Osteoblast (primary cell): ENCODE measurements around the gene EMC8. TPM values are rescaled to one million over a fixed set of nuclear protein-coding genes. Genes with fewer than 3 reads are reported as not detected.

Experiments
- DNase-seq: peaks from one replicate; pipeline ENCODE4 v3.0.0; 2011; ENCODE audit warnings: low spot score, mixed read lengths; ENCODE audit not compliant: insufficient read length; ENCODE audit errors: missing footprints
- H2AFZ ChIP-seq: 2 replicates; pipeline ENCODE4 v1.6.0; 2011; ENCODE audit warnings: mild to moderate bottlenecking, low read length
- H3K27ac ChIP-seq: 2 replicates; pipeline ENCODE4 v1.5.1; 2011; ENCODE audit warnings: mild to moderate bottlenecking, low read depth, low read length, moderate library complexity
- H3K27me3 ChIP-seq: 2 replicates; pipeline ENCODE4 v1.6.0; 2012; ENCODE audit warnings: mild to moderate bottlenecking, control low read depth, inconsistent platforms, low read length, moderate library complexity; ENCODE audit not compliant: insufficient read depth
- H3K36me3 ChIP-seq: 2 replicates; pipeline ENCODE4 v1.5.1; 2011; ENCODE audit warnings: mild to moderate bottlenecking, low read length, control low read depth, moderate library complexity; ENCODE audit not compliant: insufficient read depth
- H3K4me1 ChIP-seq: 2 replicates; pipeline ENCODE4 v1.5.1; 2011; ENCODE audit warnings: mild to moderate bottlenecking, low read length, control low read depth, moderate library complexity; ENCODE audit not compliant: insufficient read depth
- H3K4me2 ChIP-seq: 2 replicates; pipeline ENCODE4 v1.6.0; 2011; ENCODE audit warnings: mild to moderate bottlenecking, low read length; ENCODE audit not compliant: insufficient read depth
- H3K4me3 ChIP-seq: fragments of 200-600 bp; sonication (generic); 3 replicates; pipeline ENCODE4 v1.5.1; 2012; ENCODE audit warnings: mild to moderate bottlenecking, low read length, inconsistent platforms; ENCODE audit not compliant: insufficient read depth
- H3K79me2 ChIP-seq: 2 replicates; pipeline ENCODE4 v1.6.0; 2012; ENCODE audit warnings: mild to moderate bottlenecking, low read length, control low read depth, inconsistent platforms; ENCODE audit not compliant: insufficient read depth
- H3K9me3 ChIP-seq: 2 replicates; pipeline ENCODE4 v1.5.1; 2011; ENCODE audit warnings: low read depth, low read length, control low read depth
- H4K20me1 ChIP-seq: 2 replicates; pipeline ENCODE4 v1.6.0; 2012; ENCODE audit warnings: mild to moderate bottlenecking, low read length, control low read depth; ENCODE audit not compliant: insufficient read depth
- total RNA-seq: library from RNA; depleted of rRNA; stranded (reverse); fragments of >200 nt; gene quantifications from 2 replicates; pipeline ENCODE4 v1.2.3, GENCODE V29; 2012
- TF ChIP-seq, protein P1 (sequence below): IDR thresholded peaks from 2 replicates; pipeline ENCODE4 v1.5.1; 2011; ENCODE audit warnings: mild to moderate bottlenecking, low read depth, low read length, moderate library complexity; ENCODE audit errors: extremely low read depth

The EMC8 gene
- total RNA-seq, 1 donor, result 28.6 TPM

DNA sequence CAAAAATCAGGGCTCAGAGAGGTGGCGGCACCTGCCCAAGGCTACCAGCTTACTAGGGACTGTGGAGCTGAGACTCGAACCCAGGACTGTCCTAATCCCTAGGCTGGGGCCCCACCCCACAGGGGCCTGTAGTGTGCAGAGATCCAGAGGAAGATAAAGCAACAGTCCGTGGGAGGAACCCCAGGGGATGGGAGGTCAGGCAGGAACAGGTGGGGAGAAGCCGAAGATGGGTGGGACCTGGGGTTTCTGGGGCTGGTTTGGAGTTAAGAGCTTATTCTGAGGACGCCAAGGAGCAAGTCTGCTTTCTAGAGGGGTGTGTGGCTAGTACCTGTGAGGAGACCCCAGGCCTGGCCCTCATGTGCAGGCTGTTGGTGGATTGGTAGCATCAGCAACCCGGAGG is 63.4 kb downstream of the EMC8 start:
- Histone ChIP-seq H3K4me2 (no peak overlapping the region), H3K4me3 (no peak overlapping the region), H3K9me3 (no peaks in the 10 kb centered on the region), H3K36me3 (no peaks in the 10 kb centered on the region), H3K27ac (no peak overlapping the region), H3K79me2 (no peaks in the 10 kb centered on the region), H3K4me1 (no peaks in the 10 kb centered on the region), H3K27me3 (no peaks in the 10 kb centered on the region), H2AFZ (no peak overlapping the region), H4K20me1 (no peaks in the 10 kb centered on the region)
- TF ChIP-seq, protein P1, sequence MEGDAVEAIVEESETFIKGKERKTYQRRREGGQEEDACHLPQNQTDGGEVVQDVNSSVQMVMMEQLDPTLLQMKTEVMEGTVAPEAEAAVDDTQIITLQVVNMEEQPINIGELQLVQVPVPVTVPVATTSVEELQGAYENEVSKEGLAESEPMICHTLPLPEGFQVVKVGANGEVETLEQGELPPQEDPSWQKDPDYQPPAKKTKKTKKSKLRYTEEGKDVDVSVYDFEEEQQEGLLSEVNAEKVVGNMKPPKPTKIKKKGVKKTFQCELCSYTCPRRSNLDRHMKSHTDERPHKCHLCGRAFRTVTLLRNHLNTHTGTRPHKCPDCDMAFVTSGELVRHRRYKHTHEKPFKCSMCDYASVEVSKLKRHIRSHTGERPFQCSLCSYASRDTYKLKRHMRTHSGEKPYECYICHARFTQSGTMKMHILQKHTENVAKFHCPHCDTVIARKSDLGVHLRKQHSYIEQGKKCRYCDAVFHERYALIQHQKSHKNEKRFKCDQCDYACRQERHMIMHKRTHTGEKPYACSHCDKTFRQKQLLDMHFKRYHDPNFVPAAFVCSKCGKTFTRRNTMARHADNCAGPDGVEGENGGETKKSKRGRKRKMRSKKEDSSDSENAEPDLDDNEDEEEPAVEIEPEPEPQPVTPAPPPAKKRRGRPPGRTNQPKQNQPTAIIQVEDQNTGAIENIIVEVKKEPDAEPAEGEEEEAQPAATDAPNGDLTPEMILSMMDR, result no peak
- peak; percentile 61 for DNase-seq

GRCh38 chr16:85735225-85735635 is 64.1 kb downstream of the EMC8 start:
- Histone ChIP-seq H3K4me1 (no peaks in the 10 kb centered on the region), H3K27me3 (no peaks in the 10 kb centered on the region), H3K79me2 (no peaks in the 10 kb centered on the region), H3K4me3 (no peak overlapping the region), H3K27ac (no peak overlapping the region), H2AFZ (no peak overlapping the region), H3K9me3 (no peaks in the 10 kb centered on the region), H3K36me3 (no peaks in the 10 kb centered on the region), H4K20me1 (no peaks in the 10 kb centered on the region), H3K4me2 (no peak overlapping the region)
- peak; percentile 48 for DNase-seq
- TF ChIP-seq, protein P1, result no peak

DNA sequence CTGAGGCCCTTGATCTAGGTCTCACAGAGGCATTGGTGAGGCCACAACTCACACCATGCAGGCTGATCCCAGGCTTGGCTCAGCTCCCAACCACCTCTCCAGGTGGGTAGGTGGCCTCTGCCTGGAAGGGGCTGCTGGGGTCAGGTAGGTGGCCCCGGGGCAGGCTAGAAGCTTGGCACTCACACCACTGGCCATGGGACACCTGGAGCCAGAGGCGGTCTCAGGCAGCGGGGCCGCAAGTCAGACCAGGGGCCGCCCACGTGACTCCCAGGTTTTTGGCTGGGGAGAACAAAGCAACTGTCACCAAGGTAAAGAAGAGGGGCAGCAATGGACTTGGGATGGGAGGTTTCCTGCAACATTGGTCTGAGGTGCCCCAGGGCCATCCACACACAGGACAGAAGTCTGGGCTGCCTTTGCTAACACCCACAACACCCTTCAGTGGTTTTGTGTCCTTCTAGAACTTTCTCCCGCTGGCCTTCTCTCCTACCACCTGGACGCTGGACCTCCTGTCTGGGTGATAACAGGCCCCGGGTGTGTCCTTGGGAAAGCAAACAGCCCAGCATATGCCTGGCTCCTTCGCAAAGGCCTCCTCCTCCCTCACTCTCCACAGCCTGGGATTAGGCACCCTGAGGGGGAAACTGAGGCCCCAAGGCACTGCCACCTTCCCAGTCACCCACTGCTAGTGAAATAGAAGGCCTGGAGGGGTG is 64.9 kb downstream of the EMC8 start:
- Histone ChIP-seq H3K4me2 (no peak overlapping the region), H4K20me1 (no peaks in the 10 kb centered on the region), H3K4me3 (no peak overlapping the region), H3K27me3 (no peaks in the 10 kb centered on the region), H3K27ac (no peak overlapping the region), H3K9me3 (no peaks in the 10 kb centered on the region), H3K4me1 (no peaks in the 10 kb centered on the region), H2AFZ (no peak overlapping the region), H3K79me2 (no peaks in the 10 kb centered on the region), H3K36me3 (no peaks in the 10 kb centered on the region)
- no peak for DNase-seq
- TF ChIP-seq, protein P1, result no peak

GRCh38 chr16:85733839-85734170 is 65.5 kb downstream of the EMC8 start:
- TF ChIP-seq, protein P1, result no peak
- Histone ChIP-seq H3K27me3 (no peaks in the 10 kb centered on the region), H3K27ac (no peak overlapping the region), H3K9me3 (no peaks in the 10 kb centered on the region), H3K4me1 (no peaks in the 10 kb centered on the region), H3K36me3 (no peaks in the 10 kb centered on the region), H3K79me2 (no peaks in the 10 kb centered on the region), H4K20me1 (no peaks in the 10 kb centered on the region), H3K4me3 (no peak overlapping the region), H3K4me2 (no peak overlapping the region), H2AFZ (no peak overlapping the region)
- DNase-seq, result peak; percentile 88
